ENCODE results near the gene IQUB.
"Not testable (repeated sequence)": the region's sequence is repeated elsewhere in the genome, so short reads cannot be mapped to it uniquely, and the experiment has no call there.

Gene IQUB

GRCh38 chr7:123557398-123558288 is 23.2 kb upstream of the IQUB start, which contains the start of gene NDUFA5:
TSS of gene NDUFA5 (minus strand) at chr7:123557818. CDS start at chr7:123557795, 23 bp downstream.
- no peak for TF ChIP-seq CTCF (IDR thresholded peaks at IDR 0.05; ENCODE audit: low read depth, low read length)

GRCh38 chr7:123557016-123557397 is 22.6 kb upstream of the IQUB start:
- TF ChIP-seq CTCF (IDR thresholded peaks at IDR 0.05; ENCODE audit: low read depth, low read length): no peak
- no peak for DNase-seq (ENCODE audit: extremely low read depth, low read depth)

More at GRCh38 chr7:123557398-123558288, 23.2 kb upstream of the IQUB start, which contains the start of gene NDUFA5:
- DNase-seq (ENCODE audit: extremely low read depth, low read depth): peak; percentile 99

GRCh38 chr7:123555484-123555883 is 21.1 kb upstream of the IQUB start:
- DNase-seq (ENCODE audit: extremely low read depth, low read depth): no peak
- TF ChIP-seq CTCF (IDR thresholded peaks at IDR 0.05; ENCODE audit: low read depth, low read length): no peak

- DNase-seq (ENCODE audit: extremely low read depth, low read depth): no peak
- no peak for TF ChIP-seq CTCF (IDR thresholded peaks at IDR 0.05; ENCODE audit: low read depth, low read length)
Observed at GRCh38 chr7:123553159-123553558, 18.8 kb upstream of the IQUB start.

- no peak for DNase-seq (ENCODE audit: extremely low read depth, low read depth)
- TF ChIP-seq CTCF (IDR thresholded peaks at IDR 0.05; ENCODE audit: low read depth, low read length): no peak
Observed at GRCh38 chr7:123552641-123553040, 18.2 kb upstream of the IQUB start.

GRCh38 chr7:123552134-123552533 is 17.7 kb upstream of the IQUB start:
- not testable (repeated sequence) for DNase-seq (ENCODE audit: extremely low read depth, low read depth)

GRCh38 chr7:123548406-123548805 is 14.0 kb upstream of the IQUB start:
- no peak for DNase-seq (ENCODE audit: extremely low read depth, low read depth)
- no peak for TF ChIP-seq CTCF (IDR thresholded peaks at IDR 0.05; ENCODE audit: low read depth, low read length)

Measured in AG09319 (cell line).